NCI-H1048 (cell line): ENCODE data around the gene CCL16.
"Not testable (repeated sequence)": the region's sequence is repeated elsewhere in the genome, so short reads cannot be mapped to it uniquely, and the experiment has no call there.

ENCODE experiments used
- DNase-seq: peaks from one replicate; lab custom pipeline; 2025; lab: John Stamatoyannopoulos, UW

CCL16 gene

GRCh38 chr17:35981246-35981645, at the start of gene CCL16:
TSS of gene CCL16 (minus strand) at chr17:35981497. CDS start at chr17:35981420, 77 bp downstream.
- DNase-seq, result no peak

DNA sequence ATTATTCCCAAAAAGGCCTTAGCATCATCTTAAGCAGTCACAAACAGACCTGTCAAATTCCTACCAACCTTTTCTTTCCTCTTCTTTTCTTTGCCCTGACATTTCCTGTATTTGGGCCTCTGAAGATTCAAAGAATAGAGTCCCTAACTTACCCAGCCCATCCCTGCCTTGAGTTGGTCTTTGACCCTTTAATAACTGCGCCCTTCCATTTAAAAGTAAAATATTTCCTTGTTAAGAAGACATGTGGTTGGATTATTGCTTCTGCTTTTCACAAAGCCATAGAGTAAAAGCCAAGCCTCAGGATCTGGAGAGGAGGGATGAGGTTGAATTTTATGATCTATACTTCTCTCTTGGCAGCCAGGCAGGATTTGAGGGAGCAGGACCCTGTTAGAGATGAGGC, 49.7 kb upstream of the CCL16 start:
- DNase-seq, result no peak

DNA sequence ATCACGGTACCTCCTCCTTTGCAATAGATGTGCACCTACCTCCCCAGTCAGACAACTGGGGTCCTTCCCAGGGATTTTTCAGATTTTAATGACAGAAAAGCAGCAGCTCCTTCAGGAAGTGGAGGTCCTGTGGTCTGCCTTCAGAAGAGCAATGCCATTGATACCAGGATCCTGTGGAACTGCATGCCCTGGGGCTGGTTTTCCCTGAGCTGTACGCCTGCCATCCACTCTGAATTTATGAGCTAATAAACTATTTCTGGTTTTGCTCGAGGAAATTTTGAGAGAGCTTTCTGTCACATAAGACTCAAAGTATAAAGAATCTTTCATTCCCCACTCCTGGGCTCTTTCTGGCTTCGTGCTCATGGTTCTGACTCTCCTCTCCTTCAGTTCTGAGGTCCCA, 46.5 kb upstream of the CCL16 start:
- DNase-seq, result no peak

DNA sequence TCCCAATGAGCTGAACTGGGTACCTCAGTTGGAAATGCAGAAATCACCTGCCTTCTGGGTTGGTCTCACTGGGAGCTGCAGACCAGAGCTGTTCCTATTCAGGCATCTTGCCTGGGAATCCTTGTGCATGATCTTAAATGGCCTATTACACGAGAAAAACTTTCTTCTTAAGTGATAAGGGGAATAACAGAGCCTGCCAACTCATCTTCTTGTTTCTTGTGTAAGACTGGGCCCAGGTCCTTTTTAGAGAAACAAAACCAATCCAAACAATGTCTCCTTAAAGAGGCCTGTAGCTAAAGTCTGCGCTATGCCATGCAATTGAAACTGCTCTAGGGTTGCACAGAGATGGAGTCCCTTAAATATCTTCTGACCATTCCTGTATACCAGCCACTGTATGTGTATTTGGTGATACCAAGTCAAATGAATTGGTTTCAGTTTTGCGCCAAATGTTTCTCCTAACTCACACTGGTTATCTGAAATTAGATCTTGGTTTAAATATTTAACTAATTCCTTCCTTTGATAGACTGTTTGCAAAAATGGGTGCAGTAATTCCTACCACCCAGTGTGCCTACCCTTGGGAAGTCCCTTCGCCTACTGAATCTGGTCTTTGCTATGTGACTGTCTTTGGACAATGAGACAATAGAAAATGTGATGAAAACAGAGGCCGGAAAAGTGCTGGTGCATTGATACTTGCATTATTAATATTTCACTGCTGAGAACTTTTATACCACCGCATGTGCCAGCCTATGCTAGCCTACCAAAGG, 43.0 kb upstream of the CCL16 start:
- DNase-seq, result no peak

GRCh38 chr17:36019423-36019822, 38.1 kb upstream of the CCL16 start:
- no peak for DNase-seq

- DNase-seq, result no peak
Measured at GRCh38 chr17:36017799-36018198, 36.5 kb upstream of the CCL16 start, which contains the start of gene CCL23. TSS of gene CCL23 (minus strand) at chr17:36017972. CDS start at chr17:36017897, 75 bp downstream.

DNA sequence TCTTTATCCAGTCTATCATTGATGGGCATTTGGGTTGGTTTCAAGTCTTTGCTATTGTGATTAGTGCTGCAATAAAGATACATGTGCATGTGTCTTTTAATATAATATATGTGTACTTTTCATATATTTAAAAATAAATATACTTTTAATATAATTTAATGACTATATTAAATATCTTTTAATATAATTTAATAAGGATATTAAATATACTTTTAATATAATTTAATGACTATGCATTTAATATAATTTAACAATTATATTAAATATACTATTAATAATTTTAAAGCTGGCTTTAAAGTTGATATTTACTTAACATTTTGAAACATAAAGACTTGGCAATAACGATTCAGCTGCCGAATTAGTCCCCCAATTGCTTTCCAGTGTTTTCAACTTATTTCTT, 35.3 kb upstream of the CCL16 start:
- DNase-seq, result no peak

- DNase-seq, result not testable (repeated sequence)
Measured at GRCh38 chr17:36015895-36016294, 34.6 kb upstream of the CCL16 start.

DNA sequence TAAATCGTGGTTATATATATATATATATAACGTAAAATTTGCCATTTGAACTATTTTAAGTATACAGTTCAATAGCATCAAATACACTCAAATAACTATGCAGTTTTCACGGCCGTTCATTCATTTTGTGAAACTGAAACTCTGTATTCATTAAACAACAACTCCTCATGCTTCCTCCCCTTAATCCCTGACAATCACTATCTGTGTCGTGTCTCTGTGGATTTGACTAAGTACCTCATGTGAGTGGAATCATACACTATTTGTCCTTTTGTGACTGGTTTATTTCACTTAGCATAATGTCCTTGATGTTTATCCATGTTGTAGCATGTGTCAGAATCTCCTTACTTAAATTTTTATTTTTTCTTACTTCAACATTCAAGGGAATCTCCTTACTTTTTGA, 33.6 kb upstream of the CCL16 start:
- no peak for DNase-seq

GRCh38 chr17:36011201-36011600, 29.9 kb upstream of the CCL16 start:
- no peak for DNase-seq

DNA sequence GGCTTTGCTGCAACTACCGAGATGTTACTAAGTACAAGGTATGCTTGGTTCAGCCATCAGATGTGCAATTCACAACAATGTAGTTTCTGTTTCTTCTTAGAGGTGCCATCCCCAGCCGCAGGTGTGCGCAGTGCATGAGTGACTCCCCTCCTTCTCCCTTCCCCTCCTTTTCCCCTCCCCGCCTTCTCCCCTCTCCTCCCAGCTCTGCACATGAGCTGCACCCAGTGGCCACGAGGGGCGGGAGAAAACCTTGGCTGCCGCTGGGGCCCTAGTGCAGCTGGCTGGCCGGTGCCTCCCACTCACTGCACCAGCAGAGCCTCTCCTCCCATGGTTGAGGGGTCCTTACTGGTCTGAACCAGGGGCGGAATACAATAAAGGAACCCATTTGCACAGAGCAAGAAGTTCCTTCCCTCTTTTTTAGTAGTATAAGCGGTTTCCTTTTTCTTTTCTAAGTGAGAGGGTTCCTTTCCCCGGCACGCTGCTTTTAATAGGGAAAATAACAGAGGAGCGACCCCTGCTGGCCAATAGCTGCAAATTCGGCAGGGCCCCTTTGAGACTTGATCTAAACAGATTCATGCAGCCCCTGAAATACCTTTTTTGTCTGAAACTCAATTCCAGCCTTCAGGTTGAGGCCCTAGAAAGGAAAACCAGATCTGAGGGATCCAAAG, 27.8 kb upstream of the CCL16 start:
- DNase-seq, result no peak

- DNase-seq, result no peak
Measured at GRCh38 chr17:36004594-36005108, 23.4 kb upstream of the CCL16 start.

- no peak for DNase-seq
Measured at GRCh38 chr17:36002631-36003030, 21.3 kb upstream of the CCL16 start.

GRCh38 chr17:36001862-36002603, 20.7 kb upstream of the CCL16 start:
- DNase-seq, result no peak

- DNase-seq, result no peak
Measured at GRCh38 chr17:36001110-36001771, 19.9 kb upstream of the CCL16 start, which contains the start of gene CCL15. TSS of gene CCL15 (minus strand) at chr17:36001553. CDS start at chr17:36001492, 61 bp downstream.

- no peak for DNase-seq
Measured at GRCh38 chr17:36000732-36001109, 19.4 kb upstream of the CCL16 start.

DNA sequence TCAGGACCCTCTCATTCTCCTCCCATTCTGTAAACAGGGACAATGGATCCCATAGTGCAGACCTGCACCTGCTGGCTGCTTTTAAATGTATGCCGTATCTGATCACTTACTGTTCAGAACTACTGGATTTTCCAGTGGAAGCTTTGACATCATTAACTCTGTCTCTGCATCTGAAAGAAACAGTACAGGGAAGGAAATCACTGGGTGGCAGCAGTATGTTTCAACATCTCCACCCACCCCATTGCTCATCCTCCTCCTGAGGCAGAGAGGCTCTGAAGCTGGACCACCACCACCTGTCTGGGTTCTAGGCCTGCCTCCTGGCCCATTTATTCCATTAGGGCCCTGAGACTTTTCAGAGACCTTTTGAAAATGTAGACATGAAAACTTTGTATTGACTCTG, 17.5 kb upstream of the CCL16 start:
- DNase-seq, result no peak

DNA sequence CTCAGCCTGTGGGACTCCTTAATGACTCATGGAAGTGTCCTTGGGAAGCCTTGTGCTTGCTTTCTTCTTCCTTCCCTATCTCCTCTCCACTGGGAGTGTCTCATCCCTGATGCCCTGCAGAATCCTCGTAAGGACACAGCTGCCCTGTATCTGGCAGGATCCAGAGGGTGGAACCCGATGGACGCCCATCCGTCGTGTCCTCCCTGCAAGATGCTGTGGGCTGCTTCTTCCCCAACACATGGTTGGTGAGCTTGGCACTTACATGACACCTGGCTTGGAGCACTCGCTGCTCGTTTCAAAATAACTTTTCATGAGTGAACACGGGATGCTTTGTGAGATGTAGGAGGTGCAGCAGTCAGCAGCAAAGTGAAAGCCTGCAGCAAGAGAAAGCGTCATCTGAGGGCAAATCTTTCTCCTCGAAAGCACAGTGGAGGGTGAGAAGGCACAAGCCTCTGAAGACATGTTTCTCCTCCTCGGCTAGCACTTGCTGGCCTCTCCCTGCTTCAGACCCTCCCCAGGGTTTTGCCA, 16.8 kb upstream of the CCL16 start:
- no peak for DNase-seq

GRCh38 chr17:35995346-35995745, 14.0 kb upstream of the CCL16 start:
- DNase-seq, result not testable (repeated sequence)

DNA sequence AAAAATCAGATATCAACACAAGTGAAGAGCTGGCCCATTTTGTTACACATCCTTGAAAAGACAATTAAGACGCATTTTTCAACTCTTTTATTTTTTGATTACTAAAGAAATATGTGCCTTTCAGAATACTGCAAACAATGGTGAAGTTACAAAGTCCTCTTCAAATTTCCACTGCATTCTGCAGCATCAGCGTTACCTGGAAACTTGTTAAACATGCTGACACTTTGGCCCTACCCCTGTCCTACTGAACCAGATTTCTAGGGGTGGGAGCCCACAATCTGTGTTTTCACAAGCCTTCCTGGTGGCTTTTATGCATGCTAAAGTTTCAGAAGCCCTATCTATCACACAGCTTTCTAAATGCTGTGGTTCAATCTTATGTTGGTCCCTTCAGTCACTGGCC, 9.8 kb upstream of the CCL16 start:
- DNase-seq, result no peak

- DNase-seq, result no peak
Measured at GRCh38 chr17:35988164-35988563, 6.9 kb upstream of the CCL16 start.

DNA sequence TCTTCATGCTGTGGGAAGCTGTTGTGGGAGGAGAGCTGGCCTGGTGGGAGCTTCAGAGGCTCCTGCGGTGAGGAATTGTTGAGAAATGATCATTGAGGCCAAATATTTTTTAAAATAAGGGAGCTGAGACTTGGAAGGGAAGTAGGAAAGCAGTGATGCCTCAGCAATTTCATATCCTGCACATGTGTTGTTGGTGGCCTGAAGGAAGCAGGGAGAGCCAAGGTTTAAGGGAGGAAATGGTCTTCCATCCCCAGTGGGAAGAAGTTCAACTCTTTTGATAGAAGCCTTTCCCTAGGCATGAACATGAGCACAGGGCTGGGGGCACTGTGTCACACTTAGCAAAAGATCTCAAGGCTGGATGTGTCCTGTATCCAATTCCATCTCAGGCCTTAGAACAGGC, 5.3 kb upstream of the CCL16 start, which contains the start of gene CCL14:
CCL14 (minus strand) TSS at position 87 of the 400 bp plus-strand sequence; CDS start at position 7, 80 bp downstream.
- no peak for DNase-seq
